ENCODE measurements around the gene MT1M. TPM values are rescaled to one million over a fixed set of nuclear protein-coding genes. Genes with fewer than 3 reads are reported as not detected.

The MT1M gene
- total RNA-seq, 1 experiment from 2014 or later: 0.39 TPM

GRCh38 chr16:56610609-56611111 lies 21.8 kb upstream of the MT1M start:
- TF ChIP-seq POLR2AphosphoS5 (IDR thresholded peaks at IDR 0.05; ENCODE audit: low read depth, low read length) (no peak), FOSL1 (IDR thresholded peaks at IDR 0.05; ENCODE audit: low read depth) (no peak), REST (IDR thresholded peaks at IDR 0.05; ENCODE audit: low read depth) (no peak), RAD21 (IDR thresholded peaks at IDR 0.05; ENCODE audit: low read depth) (no peak), SIN3A (IDR thresholded peaks at IDR 0.05; ENCODE audit: low read depth) (no peak), ZFX (IDR thresholded peaks at IDR 0.05) (no peak), ELF1 (IDR thresholded peaks at IDR 0.05; ENCODE audit: borderline replicate concordance, low read depth) (no peak), JUND (IDR thresholded peaks at IDR 0.05) (no peak), CBX3 (IDR thresholded peaks at IDR 0.05; ENCODE audit: low read depth) (no peak)
- TF ChIP-seq, protein P1, sequence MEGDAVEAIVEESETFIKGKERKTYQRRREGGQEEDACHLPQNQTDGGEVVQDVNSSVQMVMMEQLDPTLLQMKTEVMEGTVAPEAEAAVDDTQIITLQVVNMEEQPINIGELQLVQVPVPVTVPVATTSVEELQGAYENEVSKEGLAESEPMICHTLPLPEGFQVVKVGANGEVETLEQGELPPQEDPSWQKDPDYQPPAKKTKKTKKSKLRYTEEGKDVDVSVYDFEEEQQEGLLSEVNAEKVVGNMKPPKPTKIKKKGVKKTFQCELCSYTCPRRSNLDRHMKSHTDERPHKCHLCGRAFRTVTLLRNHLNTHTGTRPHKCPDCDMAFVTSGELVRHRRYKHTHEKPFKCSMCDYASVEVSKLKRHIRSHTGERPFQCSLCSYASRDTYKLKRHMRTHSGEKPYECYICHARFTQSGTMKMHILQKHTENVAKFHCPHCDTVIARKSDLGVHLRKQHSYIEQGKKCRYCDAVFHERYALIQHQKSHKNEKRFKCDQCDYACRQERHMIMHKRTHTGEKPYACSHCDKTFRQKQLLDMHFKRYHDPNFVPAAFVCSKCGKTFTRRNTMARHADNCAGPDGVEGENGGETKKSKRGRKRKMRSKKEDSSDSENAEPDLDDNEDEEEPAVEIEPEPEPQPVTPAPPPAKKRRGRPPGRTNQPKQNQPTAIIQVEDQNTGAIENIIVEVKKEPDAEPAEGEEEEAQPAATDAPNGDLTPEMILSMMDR (IDR thresholded peaks at IDR 0.05 in 2 of 3, conservative IDR thresholded peaks at IDR 0.05 in 1 of 3; ENCODE audit: borderline replicate concordance in 1 of 3, insufficient read depth in 1 of 3, low read depth in 2 of 3, low read length in 2 of 3): no peak
- TF ChIP-seq, protein P2, sequence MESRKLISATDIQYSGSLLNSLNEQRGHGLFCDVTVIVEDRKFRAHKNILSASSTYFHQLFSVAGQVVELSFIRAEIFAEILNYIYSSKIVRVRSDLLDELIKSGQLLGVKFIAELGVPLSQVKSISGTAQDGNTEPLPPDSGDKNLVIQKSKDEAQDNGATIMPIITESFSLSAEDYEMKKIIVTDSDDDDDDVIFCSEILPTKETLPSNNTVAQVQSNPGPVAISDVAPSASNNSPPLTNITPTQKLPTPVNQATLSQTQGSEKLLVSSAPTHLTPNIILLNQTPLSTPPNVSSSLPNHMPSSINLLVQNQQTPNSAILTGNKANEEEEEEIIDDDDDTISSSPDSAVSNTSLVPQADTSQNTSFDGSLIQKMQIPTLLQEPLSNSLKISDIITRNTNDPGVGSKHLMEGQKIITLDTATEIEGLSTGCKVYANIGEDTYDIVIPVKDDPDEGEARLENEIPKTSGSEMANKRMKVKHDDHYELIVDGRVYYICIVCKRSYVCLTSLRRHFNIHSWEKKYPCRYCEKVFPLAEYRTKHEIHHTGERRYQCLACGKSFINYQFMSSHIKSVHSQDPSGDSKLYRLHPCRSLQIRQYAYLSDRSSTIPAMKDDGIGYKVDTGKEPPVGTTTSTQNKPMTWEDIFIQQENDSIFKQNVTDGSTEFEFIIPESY (IDR thresholded peaks at IDR 0.05; ENCODE audit: extremely low read depth, insufficient replicate concordance, low read length): no peak
- Histone ChIP-seq H4K20me1 (ENCODE audit: insufficient read depth) (no peaks in the 10 kb centered on the region), H2AFZ (ENCODE audit: low read depth, low read length, poor library complexity, severe bottlenecking) (no peak overlapping the region), H3K27me3 (ENCODE audit: insufficient read depth, low read length) (no peaks in the 10 kb centered on the region), H3K4me1 (ENCODE audit: control insufficient read depth in 1 of 2, insufficient read depth in 2 of 2, low read length in 2 of 2) (peaks cover 73 to 89% of the 10 kb centered on the region in 2 experiments), H3K9me3 (ENCODE audit: control insufficient read depth in 1 of 2, insufficient read depth in 1 of 2, low read depth in 1 of 2, low read length in 2 of 2) (no peaks in the 10 kb centered on the region), H3K4me2 (ENCODE audit: low read length) (peak overlapping the region; percentile 95), H3K36me3 (ENCODE audit: control insufficient read depth in 1 of 2, insufficient read depth in 2 of 2, low read length in 2 of 2) (no peaks in the 10 kb centered on the region), H3K9me2 (ENCODE audit: insufficient read depth) (no peaks in the 10 kb centered on the region), H3K27ac (ENCODE audit: low read depth, low read length) (peak overlapping the region; percentile 96), H3K9ac (ENCODE audit: low read length) (peak overlapping the region; percentile 91), H3K4me3 (replicated peaks in 1 of 2; ENCODE audit: low read depth in 1 of 2, low read length in 2 of 2) (peak overlapping the region in 1 of 2 experiments; percentile 85; a peak in 3 of 4 replicates), H3K79me2 (ENCODE audit: insufficient read depth, low read length) (peaks cover 14% of the 10 kb centered on the region)
- ChIA-PET POLR2A (interaction anchor here (1.2 to 16.1 kb wide), 4 partner anchors 14 to 321 kb away, joined by 3 to 344 read pairs (median 4); partner anchors contain the start of genes HERPUD1 and MT1E), RAD21 (ENCODE audit: low non-redundant PET in 1 of 2, low total read pairs in 2 of 2, uncharacterized antibody in 2 of 2, unreplicated experiment in 2 of 2) (interaction anchor here (1.7 to 2.0 kb wide), 2 partner anchors 14 to 15 kb away, joined by 4 to 5 read pairs; partner anchors contain the start of gene MT1E (in 2 of the 2)), CTCF (interaction anchor here (0.7 to 1.7 kb wide), 4 partner anchors 9 to 91 kb away, joined by 3 to 6 read pairs (median 4); partner anchors contain the start of gene MT1E)
- no TSS peak for BruUV-seq (replicated peaks)
- DNase-seq (ENCODE audit: low read depth, low spot score): no peak
- intact Hi-C loops (cut with micrococcal nuclease): no loop called here
- ATAC-seq: no peak
